ENCODE data around the gene BRD9.
"Not testable (repeated sequence)": the region's sequence is repeated elsewhere in the genome, so short reads cannot be mapped to it uniquely, and the experiment has no call there.

The BRD9 gene

DNA sequence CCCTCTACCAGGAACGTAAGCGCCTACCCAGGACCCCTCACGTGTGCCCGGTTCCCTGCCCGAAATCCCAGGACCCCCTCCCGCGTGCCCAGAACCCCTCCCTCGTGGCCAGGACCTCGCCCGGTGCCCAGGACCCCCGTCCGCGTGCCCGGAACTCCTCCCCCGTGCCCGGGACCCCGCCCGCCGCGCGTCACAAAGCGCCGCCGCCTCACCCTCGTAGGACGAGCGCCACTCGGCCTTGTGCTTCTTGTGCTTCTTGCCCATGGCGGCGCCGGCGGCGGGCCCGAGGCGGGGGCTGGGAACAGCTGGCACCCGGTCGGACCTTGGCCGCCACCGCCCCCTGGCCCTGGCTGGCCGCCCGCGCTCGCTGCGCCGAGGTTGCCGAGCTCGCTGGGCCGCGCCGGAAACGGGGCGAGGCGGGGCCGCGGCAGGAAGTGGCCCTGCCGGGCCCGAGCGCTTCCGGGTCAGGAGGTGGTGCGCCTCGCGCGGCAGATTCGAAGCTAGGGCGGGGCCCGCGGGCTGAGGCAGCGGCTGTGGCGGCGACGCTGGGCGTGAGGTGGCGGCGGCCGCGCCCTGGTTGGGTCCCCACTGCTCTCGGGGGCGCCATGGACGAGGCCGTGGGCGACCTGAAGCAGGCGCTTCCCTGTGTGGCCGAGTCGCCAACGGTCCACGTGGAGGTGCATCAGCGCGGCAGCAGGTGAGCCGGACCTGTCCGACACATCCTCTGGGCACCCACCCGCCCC lies at the start of gene BRD9, which contains the start of gene TRIP13:
Gene BRD9, minus strand, starts transcription at position 408 of the 743 bp plus-strand sequence. Its CDS starts 144 bp downstream, at position 264.
Gene TRIP13, plus strand, starts transcription at position 491 of the 743 bp plus-strand sequence. Its CDS starts 115 bp downstream, at position 606.
- peak; percentile 88 for DNase-seq

DNA sequence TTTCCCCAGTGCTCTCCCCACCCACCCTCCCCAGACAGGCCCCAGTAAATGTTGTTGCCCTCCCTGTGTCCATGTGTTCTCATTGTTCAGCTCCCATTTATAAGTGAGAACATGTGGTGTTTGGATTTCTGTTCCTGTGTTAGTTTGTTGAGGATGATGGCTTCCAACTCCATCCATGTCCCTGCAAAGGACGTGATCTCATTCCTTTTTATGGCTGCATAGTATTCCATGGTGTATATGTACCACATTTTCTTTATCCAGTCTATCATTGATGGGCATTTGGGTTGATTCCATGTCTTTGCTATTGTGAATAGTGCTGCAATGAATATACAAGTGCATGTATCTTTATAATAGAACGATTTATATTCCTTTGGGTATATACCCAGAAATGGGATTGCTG lies 48.1 kb upstream of the BRD9 start:
- DNase-seq: not testable (repeated sequence)

DNA sequence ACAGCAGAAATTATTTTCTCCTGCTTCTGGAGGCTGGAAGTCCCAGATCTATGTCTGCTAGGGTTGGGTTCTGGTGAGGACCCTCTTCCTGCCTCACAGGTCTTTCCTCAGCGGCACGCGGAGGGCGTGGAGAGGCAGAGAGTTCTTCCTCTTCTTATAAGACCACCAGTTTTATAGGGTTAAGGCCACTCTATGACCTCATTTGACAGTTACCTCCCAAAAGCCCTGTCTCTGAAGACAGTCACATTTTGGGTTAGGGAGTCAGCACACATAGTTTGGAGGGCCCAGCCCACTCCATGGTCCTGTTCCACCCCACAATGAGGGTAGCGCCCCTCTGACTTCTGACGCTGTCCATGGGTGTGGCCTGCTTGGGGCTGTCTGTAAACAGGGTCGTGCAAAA lies 46.8 kb upstream of the BRD9 start:
- DNase-seq: peak; percentile 19

DNA sequence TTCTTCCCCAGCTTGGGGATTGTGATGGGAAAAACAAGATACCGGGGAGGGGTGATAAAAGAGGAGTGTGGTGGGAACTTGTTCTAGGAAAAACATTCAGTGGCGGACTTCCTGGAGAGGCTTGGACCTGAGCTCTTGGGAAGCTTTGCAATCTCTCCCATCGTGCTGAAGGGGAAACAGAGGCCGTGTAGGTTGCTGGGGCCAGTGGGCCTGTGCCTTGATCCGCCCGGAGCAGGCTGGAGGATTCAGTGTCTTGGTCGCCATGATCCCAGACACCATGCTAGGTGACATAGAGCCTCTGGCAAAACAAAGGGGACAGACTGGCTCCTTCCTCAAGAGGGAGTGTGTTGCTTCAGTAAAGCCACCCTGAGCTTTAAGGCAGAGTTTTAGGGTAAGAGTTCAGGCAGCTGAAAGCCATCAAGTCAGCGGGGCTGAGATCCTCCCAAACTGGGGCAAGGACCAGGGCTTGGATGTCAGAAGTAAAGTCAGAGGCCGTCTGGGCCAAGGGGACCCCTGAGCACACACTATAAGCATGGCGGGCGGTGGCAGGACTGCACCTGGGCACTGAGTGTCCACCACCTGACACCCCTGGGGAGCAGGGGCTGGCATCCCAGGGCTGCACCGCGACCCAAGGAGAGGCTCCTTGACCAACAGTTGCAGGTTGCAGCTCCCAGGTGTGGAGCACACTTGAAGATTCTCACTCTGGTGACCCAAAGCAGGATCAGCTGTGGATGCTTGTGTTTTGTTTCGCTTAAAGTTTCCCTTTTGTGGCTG lies 44.7 kb upstream of the BRD9 start:
- DNase-seq: peak; percentile 21

DNA sequence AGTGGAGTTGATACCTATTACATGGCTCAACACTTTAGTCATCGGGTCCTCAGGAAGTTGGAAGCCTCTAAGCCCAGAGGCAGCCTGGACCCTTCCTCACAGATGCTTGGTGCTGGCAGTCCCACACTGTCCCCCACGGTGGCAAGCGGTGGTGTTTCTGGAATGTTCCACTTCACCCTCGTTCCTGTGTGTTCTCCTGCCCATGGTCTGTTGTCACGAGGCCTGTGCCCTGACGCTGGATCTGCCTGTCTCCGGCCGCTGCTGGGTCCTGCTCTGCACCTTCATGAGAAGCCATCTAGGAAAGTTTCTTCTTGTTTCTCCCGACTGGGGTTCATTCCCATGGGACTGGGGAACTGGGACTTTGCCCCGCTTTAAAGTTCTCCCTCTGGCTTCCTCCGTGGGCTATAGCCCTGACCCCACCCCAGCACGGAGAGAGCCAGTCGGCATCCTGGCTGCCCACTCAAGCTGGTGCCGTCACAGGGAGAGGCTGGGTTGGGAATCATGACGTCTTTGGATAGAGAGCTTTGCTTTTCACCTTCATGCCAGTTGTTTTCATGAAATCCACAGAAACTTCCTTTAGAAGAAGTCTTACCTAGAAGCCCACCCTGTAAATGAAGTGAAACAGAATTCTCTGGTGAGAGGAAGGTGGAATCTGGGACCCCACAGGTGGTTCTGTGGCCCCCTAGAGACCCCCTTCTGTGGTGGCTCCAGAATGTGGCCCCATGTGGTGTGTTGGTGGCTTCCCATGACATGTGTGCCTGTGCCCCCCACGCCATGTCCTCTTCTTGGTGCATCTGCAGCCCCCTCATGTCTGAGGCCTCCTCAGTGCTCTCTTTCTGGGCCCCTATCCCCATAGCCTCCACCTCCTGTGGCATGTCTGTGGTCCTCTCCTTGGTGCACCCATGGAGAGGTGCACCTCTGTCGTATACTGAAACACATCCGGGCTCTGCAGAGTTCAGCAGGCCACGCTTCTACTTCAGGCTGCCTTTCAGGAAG lies 43.8 kb upstream of the BRD9 start:
- DNase-seq: peak; percentile 19

DNA sequence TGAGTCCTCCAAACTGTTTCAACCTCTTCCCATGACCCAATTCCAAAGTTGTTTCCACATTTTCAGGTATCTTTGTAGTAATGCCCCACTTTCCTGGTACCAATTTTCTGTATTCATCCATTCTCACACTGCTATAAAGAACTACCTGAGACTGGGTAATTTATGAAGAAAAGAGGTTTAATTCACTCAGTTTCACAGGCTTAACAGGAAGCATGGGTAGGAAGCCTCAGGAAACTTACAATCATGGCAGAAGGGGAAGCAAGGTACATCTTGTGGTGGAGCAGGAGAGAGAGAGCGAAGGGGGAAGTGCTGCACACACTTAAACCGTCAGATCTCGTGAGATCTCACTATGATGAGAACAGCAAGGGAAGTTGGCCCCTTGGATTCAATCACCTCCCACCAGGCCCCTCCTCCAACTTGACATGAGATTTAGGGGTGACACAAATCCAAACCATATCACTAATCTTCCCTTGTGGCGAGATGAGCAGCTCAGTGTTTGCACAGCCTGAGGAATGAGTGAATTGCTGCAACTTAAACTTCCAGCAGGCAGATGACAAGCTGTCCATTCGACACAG lies 43.0 kb upstream of the BRD9 start:
- no peak for DNase-seq

DNA sequence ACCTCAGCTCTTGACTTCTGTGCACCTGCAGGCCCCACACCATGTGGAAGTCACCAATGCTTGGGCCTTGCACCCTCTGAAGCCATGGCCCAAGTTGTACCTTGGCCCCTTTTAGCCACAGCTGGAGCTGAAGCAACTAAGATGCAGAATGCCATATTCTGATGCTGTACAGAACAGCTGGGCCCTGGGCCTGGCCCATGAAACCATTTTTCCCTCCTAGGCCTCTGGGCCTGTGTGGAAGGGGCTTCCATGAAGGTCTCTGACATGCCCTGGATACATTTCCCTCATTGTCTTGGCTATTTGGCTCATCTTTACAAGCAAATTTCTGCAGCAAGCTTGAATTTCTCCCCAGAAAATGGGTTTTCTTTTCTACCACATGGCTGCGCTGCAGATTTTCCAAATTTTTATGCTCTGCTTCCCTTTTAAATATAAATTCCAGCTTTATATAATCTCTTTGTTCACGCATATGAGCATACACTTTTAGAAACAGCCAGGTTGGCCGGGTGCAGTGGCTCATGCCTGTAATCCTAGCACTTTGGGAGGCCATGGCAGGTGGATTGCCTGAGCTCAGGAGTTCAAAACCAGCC lies 41.9 kb upstream of the BRD9 start:
- not testable (repeated sequence) for DNase-seq

DNA sequence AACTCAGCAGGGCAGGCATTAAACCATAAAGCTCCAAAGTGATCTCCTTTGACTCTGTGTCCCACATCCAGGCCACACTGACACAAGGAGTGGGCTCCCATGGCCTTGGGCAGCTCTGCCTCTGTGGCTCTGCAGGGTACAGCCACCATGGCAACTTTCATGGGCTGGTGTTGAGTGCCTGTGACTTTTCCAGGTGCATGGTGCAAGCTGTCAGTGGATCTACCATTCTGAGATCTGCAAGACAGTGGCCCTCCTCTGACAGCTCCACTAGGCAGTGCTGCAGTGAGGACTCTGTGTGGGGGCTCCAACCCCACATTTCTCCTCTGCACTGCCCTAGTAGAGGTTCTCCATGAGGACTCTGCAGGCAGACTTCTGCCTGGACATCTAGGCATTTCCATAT lies 41.4 kb upstream of the BRD9 start:
- DNase-seq: peak; percentile 7

DNA sequence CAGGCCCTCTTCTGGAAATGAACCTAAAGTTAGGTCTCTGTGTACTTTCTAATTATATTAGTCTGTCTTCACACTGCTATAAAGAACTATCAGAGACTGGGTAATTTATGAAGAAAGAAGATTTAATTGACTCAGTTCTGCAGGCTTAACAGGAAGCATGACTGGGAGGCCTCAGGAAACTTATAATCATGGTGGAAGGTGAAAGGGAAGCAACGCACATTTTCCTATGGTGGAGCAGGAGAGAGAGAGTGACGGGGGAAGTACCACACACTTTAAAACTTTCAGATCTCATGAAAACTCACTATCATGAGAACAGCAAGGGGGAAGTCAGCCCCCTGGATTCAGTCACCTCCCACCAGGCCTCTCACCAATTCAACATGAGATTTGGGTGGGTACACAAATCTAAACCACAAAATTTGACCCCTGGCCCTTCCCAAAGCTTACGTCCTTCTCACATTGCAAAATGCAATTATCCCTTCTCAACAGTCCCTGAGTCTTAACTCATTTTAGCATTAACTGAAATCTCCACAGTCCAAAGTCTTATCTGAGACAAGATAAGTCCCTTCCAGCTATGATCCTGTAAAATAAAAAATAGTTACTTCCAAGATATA lies 40.8 kb upstream of the BRD9 start:
- DNase-seq: no peak

DNA sequence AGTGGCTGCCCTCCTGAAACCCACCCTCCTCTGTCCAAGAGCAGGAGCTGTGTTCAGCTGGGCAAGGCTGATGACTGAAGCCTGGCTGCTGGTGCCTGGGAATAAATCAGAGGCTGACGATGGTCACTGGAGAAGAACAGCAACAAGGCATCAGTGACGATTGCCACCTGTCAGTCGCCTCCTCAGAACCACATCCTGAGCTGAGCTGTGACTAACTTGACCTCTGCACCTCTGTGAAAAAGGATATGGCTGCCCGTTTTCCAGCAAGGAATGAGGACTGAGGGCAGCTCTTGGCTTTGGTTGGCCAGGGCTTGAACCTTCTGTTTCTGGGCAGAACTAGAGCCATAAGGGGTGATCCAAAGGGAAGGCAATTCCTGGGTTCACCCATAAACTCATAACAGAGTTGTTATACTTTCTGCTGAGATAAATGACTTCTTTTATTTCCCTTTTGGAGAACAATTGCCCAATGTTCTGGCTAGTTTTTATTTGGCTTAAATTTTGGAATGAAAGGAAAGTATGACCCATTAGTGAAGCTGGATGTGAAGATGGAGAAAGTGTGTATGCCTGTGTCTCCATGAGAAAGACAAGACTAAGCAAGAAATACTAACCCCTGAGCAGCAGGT lies 40.1 kb upstream of the BRD9 start:
- no peak for DNase-seq

DNA sequence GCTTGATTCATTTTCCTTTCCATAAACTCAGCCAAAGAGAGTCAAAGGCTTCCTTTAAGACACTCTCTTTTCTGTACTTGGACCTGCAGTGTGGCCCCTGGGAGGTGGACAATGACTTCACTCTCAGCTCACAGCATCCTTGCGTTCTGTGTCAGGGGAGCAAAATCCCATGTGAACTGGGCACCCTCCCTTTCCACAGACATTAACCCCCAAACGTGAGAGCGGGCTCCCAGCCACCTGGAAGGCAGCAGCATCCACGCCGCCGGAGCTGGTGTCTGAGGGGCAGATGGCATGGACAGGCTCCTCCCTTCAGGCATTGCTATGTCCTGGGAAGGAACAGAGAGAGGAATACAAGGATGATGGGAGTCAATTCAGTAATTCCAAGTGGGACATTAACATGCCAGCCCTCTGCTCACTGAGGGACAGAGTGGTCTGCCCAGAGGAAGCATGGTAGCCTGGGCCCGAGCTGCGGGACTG lies 39.6 kb upstream of the BRD9 start:
- DNase-seq: peak; percentile 25

DNA sequence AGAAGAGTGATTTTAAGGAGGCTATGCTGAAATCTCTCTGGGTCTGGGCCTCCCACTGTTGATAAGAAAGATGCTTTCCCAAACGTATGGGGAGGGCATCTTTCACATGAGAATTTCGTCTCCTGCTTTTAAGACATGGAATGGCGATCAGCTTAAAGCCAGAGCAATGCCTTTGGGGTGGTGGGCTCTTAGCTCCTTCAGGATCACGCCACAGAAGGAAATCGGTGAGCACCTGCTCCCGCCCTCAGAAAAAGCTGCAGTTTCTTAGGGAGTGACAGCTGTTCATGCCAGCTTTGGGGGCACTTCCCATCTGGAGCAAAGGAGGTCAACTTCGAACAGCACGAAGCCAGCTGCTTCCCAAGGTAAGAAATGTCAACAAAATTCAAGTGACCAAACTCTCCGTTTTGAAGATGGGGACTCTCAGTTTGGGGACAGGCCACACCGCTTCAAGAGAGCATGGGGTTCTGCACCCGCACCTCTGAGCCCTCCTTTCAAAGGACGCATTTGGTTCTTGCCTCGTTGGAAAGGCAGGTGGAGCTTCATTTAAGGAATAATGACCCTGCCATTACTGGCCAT lies 39.1 kb upstream of the BRD9 start:
- peak; percentile 5 for DNase-seq

DNA sequence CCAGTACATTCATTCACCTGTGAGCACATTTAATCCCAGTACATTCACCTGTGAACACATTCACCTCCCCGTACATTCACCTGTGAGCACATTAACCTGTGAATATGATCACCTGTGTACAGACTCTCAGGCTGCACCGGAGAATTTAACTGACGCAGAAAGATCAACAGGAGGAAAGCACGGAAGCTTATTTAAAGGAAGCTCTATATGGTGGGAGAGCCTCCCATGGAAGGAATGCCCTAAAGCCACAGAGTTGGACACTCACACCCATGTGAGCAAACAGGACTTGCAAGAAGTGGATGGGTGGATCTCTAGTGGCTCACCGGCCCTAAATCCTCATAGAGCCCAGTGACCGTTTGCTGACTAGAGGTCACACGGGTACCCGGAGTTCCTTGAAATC lies 38.3 kb upstream of the BRD9 start:
- no peak for DNase-seq

DNA sequence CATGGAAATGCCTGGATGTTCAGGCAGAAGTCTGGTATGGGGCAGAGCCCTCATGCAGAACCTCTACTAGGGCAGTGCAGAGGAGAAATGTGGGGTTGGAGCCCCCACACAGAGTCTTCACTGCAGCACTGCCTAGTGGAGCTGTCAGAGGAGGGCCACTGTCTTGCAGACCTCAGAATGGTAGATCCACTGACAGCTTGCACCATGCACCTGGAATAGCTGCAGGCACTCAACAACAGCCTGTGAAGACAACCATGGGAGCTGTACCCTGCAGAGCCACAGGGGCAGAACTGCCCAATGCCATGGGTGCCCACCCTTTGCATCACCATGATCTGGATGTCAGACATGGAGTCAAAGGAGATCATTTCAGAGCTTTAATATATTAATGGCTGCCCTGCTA lies 37.0 kb upstream of the BRD9 start:
- DNase-seq: no peak

DNA sequence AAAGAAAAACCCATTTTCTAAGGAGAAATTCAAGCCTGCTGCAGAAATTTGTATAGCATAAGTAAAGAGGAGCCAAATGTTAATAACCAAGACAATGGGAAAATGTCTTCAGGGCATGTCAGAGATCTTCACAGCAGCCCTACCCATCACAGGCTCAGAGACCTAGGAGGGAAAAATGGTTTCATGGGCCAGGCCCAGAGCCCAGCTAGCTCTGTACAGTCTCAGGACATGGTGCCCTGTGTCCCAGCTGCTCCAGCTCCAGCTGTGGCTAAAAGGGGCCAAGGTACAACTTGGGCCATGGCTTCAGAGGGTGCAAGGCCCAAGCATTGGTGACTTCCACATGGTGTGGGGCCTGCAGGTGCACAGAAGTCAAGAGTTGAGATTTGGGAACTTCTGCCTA lies 36.6 kb upstream of the BRD9 start:
- DNase-seq: peak; percentile 14

DNA sequence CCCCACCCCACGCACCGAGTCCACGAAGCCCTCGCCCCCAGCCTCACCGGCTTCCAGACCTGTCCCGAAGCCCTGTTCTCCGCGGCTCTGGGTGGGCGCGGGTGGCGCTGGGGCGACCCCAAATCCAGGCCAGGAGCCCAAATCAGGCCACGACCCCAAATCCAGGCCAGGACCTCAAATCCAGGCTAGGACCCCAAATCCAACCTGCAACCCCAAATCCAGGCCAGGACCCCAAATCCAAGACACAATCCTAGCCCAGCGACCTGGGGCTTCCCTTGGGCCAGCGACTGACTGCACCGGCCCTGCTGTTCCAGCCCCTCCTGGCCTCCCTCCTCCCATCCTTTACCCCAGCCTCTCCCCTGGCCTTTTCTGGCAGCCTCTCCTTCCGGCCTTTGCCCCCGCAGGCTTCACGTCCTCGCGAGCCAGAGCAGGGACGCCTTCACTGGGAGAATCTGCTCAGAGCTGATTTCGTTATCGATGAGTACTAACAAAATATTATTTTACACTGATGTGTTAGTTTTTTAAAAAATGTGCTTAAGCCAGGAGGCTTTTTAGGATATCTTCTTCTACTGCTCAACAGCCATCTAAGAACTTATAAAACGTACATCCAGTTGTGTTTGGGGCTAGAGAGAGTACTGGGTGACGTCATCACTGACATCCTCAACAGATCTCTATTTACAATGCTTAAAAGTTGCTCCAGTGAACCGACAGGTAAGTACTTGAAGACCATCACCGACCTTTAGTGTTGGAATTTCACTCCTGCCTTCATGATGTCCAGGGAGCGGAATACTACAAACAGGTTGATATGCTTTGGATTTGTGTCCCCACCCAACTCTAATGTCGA lies 34.8 kb upstream of the BRD9 start:
- no peak for DNase-seq

DNA sequence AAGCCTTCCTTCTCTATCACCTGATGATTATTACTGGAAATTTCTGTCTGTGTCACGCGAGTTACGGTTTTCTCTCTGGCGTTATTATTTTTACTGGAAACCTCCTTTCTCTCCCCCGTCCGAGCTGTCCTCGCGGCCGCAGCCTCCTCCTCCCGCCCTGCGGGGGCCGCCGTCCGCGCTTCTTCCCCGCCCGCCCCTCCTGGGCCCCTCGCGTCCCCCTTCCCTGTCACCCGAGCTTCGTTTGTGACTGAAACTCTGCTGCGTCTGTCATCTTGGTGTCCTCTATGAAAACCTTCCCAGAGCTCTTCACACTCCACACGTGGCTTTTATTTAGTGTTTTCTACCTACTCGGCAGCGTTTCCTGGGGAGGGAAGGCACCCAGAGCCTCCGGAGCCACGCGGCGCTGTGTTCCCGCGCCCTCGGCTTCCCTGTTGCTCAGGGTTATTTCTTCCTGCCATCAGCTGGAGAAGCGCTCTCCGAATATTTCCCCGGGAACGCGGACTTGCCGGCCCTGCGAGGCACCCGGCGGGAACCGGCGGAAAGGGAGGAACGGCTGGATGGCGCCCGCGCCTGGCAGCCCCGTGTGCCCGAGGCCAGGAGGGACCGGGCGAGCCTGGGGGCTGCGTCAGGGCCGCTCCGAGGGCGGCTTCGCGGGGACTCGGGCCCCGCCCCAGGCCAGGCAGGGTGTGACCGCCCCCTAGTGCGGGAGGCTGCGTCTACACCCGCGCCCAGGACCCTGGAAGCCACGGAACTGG lies 34.0 kb upstream of the BRD9 start:
- DNase-seq: no peak

DNA sequence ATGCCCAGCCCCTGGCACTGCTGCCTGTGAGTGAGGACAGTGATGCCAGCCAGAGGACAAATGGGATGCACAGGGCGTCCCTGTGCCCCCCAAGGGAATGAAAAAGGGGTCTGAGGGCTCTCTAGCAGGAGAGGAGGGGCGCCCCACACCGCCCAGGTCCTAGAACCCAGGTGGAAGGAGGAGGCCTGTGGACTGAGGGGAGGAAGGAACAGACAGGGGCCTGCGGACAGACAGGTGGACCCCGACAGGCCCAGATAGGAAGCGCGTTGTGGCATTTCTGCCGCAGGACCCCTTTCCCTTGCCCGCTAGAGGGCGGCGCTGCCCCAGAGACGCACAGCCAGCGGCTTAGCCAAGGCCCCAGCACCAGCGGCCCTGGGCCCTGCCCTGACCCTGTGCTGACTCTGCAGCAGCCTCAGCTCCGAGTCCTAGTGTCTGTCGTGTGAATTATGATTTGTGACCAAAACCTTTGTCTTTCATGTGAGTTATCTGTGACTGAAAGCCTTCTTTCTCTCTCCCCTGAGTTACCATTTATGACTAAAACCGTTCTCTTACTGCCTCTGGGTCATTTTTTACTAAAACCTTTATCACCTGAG lies 30.8 kb upstream of the BRD9 start:
- peak; percentile 68 for DNase-seq

Data from activated CD4-positive, CD25-positive, alpha-beta regulatory T cell treated with anti-CD3 and anti-CD28 coated beads, Interleukin-2, amount 50 U/mL, for 72 hours (primary cell).